HG03139 (cell line): Measurements from ENCODE around the gene NPHS2.

Experiments used
- ATAC-seq: cut with Tn5 transposase; IDR thresholded peaks from one replicate; pipeline ENCODE4 v1.9.1; 2021; ENCODE audit not compliant: unreplicated experiment

The NPHS2 gene

DNA sequence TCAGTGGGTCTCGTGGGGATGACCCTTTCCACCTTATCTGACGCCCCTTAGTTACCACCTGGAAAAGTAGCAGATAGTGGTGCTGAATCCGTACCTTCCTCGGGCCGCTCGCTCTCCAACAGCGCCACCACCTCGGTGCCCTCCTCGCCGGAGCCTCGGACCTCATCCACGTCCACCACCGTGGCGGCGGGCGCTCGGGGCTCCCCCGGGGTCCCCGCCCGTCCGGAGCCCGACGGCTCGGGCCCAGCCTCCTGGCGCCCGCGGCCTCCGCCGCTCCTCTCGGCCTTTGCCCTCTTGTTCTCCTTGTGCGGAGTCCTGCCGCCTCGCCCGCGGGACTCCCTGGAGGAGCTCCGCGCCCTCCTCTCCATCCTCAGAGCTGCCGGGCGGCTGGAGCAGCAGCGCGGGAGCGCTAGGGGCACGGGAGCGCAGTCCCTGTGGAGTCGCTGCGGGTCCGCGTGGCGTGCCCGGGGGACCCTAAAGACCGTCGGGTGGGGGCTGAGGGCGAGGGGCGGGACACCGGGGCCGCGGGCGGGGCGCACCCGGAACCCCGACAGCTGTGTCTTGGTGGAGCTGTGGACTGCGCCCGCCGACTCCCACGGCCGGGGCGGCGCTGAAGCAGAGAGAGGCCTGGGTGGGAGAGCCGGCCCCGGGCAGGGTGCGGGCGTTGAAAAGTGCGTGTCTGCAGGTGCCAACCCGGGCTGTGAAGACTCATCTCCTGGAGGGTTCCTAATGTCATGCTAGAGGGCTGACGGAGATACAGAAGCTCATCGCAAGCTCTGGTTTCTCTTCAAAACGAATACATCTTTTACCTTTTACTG, at the start of gene NPHS2:
Gene NPHS2 (minus strand): TSS at position 452 of the 818 bp plus-strand sequence. CDS start 84 bp downstream, at position 368.
- ATAC-seq = no peak

DNA sequence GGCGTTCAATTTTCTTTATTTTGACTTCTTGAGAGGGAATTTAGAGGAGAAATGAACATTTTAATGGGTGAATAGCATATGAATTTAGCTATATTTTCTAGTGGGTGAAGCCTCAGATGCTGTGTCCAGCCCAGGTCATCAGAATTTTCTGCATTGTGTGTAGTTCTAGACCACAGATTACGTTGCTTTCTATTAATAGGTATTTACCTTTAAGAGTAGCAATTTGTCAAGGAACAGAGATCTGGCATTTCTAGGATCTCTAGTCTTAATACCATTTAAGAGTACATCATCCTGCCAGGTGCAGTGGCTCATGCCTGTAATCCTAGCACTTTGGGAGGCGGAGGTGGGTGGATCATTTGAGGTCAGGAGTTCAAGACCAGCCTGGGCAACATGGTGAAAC, 36.6 kb upstream of the NPHS2 start:
- ATAC-seq = no peak

DNA sequence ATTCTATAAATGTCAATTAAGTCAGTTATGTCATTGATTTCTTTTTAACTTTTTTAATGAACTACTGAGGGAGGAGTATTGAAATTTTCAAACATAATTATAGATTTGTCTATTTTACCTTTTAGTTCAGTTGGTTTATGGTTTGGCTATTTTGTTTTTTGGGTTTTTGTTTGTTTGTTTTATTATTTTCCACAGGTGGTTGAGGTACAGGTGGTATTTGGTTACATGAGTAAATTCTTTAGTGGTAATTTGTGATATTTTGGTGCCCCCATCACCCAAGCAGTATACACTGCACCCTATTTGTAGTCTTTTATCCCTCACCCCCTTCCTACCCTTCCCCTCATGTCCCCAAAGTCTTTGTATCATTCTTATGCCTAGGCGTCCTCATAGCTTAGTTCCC, 25.3 kb upstream of the NPHS2 start:
- ATAC-seq = no peak

DNA sequence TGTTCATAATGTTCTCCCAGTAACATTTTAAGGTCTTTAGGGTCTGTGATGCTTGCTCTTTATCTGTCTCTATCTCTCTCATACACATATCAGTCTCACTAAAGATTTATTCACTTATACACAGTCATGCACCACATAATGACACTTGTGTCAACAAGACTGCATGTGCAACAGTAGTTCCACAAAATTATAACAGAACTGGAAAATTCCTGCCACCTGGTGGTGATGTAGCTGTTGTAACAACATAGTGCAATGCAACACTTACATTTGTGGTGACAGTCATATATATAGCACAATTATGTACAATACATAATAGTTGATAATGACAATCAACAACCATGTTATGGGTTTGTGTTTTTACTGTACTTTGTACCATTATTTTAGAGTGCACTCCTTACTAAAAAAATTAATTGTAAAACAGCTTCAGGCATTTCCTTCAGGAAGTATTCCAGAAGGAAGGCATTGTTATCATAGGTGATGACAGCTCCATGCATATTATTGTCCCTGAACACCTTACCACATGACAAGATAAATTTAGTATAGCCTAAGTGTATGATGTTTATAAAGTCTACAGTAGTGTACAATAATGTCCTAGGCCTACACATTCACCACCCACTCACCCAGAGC, 24.0 kb upstream of the NPHS2 start:
- ATAC-seq = no peak

DNA sequence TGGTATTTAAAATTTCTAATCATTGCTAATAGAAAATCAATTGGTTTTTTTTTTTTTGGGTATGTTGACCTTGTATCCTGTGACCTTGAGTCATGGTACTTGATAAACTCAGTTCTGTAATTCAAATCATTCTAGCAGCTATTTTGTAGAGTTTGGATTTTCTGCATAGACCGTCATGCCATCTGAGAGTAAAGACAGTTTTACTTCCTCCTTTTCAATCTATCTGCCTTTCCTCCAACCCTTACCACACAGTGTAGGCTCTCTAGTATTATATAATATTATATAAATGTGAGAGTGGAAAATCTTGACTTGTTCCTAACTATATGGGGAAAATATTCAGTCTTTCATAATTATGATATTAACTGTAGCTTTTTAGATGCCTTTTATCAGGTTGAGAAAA, 22.9 kb upstream of the NPHS2 start:
- no peak for ATAC-seq

DNA sequence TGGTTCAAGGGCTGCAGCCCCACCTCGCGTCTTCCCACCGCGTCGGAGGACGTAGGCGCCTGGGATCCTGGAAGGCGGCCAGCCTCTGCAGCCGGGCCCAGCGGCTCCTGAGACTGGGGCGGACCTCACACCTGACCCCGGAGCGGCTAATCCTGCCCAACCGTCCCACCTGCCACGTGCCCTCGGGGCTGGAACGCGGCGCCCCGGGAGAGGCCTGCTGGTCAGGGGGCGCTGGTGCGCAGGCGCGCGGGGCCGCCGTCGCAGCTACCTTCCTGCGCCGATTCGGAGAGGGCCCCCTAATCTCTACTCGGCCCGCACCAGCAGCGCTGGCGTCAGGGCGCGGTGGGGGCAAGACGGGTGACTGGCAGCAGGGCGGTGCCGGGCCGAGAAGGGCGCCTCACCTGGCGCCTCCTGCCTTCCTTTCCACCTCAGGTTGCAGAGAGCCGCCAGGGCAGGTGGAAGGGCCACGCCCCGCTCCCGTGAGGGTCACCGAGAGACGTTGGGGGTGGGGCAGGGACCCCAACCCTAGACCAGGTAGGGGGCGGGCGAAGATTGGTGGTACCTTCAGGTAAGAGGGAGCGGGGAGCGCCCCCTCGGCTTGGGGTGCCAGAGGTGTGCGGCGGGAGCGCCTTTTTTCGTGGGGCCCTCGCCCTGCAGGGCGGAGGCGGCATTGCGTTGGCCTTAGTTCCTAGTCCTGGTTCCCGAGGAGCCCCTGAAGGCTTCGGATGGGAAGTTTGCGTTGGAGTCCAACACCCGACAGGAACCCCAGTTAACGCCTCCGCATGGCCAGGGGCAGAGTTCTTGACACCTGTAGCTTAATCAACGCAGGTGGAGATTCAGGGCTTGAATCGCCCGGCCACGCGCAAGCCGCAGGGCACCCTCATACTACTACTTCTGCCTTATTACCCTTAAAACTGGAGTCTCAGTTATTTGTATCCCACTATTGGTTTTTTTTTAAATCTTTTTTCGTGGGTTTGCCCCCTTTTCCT, 16.1 kb upstream of the NPHS2 start, which contains the start of gene TDRD5:
Gene TDRD5 (plus strand): TSS at position 241 of the 989 bp plus-strand sequence. CDS start 784 bp downstream, outside the sequence.
- ATAC-seq = no peak

DNA sequence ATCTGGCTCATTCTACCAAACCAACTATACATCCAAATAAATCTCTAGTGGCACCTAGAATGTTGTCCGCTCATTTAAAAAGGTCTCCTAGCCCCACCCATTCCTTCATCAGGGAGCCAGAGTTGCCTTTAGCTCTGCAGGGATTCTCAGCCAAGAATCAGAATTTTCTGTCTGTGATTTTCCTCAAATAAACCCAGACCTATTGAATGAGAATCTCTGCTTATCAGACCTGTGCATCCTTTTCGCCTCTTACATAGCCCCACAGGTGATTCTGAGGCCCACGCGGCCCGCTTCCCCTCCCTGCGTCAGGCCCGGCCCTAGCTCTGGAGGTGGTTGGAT, 15.5 kb upstream of the NPHS2 start:
- ATAC-seq = no peak

DNA sequence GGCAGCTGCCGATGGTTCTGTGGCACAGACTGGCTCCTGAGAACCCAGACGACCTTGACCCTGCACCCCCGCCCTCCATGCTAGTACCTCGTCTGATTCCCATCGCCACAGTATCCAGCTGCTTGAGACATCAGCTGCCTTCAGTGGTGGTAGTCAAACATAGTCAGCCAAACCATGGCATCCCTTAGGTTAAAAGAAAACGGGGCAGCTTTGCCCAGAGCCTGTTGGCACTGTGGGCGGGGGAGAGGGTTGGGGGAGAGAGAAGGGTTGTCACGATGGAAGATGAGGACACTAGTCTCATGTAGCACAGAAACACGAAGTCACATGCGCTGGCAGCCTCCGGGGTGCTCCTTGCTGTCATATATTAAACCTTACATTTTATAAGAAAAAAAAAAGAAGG, 14.9 kb upstream of the NPHS2 start:
- no peak for ATAC-seq

DNA sequence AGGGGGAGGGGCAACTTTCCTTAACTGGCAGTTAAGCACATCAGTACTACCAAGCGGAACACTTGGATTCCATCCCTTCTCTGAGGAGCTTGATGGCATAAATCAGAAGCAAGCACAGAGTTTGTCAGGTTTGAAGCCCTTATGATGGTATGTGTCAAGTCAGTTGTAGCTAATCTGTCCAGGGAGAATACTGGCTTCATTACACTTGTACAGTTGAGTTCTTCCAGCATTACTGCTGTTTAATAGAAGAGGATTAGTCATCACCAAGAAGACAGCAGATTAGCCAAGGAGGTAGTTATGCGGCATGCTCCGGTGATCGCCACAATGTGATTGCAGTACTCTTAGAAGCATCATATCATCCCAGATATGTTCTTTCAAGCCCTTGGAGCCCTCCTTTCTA, 13.8 kb upstream of the NPHS2 start:
- ATAC-seq = no peak

DNA sequence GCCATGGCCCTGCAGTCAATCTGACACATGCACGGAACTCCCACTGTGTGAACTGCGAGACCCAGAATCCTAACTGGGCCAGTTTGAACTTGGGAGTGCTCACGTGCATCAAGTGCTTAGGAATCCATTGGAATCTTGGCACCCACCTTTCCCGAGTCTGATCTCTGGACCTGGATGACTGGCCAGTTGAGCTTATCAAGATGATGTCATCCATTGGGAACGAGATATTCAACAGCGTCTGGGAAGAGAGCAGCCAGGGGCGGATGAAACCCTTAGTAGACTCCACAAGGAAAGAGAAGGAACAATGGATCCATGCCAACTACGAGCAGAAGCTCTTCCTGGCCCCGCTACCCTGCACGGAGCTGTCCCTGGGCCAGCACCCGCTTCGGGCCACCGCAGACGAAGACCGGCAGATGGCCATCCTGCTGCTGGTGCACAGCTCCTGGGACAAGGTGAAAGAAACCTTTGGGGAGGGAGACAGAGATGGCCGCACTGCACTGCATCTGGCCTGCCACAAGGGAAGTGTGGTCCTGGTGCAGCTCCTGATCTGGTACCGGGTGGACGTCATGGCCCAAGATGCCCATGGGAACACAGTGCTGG, 12.8 kb upstream of the NPHS2 start:
- no peak for ATAC-seq

DNA sequence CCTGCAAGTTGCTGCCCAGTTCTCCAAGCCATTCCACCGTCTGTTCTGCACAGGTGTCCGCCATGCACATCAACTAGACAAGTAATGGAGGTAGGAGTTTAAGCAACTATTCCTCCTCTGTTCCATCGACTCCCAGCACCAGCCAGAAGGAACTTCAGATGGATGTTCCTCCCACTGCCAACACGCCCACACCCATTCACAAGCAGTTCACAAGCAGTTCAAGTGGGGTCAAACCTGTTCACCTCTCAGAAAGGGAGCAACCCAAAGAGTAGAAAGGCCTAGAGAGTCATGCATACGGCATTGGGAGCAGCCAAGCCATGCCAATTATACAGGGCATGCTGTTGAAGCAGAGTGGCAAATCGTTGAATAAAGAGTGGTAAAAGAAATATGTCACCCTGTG, 11.6 kb upstream of the NPHS2 start:
- no peak for ATAC-seq

DNA sequence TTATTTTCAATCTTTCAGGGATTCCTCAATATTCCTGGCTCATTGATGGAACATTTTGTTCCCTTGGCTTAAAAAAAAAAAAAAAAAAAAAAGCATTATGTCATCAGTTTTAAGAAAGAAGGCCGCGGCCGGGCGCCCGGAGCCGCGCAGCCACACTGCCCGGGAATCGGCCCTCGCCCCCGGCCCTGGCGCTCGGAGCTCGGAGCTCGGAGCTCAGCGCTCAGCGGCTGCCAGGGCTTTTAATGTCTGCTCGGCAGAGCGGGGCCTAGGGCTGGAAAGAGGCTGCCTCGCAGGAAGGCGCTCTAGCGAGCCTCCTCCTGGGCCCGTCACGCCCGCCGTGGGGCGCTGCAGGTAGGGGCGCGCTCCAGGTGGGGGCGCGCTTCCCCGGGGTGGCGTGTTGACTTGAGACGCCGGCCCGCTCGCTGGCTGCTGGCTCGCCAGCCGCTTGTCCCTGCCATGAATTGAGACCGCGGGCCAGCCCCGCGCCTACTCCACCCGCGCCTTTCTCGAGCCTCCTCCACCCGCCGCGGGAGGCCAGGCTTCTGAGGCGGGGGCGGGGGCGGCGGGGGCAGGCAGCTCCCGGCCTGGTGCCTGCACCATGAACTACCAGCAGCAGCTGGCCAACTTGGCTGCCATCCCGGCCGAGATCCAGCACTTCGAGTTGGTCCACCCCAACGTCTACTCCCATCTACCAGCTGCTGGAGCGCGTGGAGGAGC, 10.5 kb upstream of the NPHS2 start:
- no peak for ATAC-seq

DNA sequence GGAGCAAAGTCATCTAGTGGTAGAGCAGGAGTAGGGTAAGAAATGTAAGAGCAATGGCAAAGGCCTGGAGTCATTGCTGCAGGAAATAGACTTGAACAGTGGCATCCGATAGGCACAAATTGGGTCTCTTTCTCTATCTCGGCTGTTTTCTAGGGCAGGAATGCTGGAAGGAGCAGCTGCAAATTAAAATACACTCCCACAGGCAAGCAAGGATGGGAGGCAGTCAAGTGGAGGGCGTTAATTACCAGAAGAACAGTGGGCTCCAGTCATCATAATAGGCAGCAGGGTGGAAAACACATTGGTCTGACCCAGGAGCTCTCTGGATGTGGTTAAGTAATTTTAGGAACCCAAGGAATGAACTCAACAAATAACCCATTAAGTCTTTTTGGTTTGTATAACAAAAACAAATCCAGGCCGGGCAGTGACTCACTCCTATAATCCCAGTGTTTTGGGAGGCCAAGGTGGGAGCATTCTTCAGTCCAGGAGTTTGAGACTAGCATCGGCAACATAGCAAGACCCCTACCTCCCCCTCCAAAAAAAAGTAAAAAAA, 8.1 kb upstream of the NPHS2 start:
- ATAC-seq = no peak

DNA sequence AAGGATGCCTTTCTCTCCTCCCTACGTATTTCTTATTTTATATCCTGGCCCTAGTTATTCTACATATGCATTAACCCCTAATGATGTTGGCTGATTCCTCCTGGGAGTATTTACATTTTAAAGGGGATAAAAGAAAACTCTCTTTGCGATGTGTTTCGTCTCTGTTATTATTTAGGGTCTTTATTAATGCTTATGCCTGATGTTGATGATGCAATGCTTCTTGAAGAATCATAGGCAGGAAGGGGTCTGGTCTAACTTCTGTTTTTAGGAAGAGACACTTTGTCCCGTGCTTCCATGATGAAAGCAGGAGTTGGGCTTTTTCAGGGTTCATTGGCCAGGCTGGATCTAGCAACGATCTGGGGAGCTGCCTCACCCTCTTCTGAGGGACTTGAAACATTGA, 761 bp upstream of the NPHS2 start:
- no peak for ATAC-seq

DNA sequence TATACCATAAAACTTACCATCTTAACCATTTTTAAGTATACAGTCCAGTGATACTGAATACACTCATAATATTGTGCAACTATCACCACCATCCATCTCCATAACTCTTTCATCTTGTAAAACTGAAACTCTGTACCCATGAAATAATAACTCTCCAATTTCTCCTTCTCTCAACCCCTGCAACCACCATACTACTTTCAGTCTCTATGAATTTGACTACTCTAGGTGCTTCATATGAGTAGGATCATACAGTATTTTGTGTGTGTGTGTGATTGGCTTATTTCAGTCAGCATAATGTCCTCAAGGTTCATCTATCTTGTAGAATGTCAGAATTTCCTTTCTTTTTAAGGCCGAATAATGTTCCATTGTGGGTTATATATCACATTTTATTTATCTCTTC, 17.7 kb downstream of the NPHS2 start:
- ATAC-seq = no peak

DNA sequence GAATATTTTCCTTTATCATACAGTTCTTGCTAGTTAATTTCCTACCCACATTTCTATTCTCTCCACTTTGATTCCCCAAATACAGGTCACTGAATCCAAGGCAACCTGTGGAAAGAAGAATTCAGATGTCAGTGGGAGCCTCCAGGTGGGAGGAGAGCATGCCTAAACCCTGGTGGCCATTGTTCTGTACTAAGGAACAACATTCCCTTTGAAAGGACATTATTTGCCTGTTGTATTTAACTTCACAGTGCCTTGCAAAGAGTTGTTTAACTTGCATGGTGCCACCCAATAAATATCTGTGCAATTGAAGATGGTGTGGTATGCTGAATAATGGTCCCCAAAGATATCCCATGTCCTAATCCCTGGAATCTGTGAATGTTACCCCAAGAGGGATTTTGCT, 21.3 kb downstream of the NPHS2 start:
- ATAC-seq = no peak

DNA sequence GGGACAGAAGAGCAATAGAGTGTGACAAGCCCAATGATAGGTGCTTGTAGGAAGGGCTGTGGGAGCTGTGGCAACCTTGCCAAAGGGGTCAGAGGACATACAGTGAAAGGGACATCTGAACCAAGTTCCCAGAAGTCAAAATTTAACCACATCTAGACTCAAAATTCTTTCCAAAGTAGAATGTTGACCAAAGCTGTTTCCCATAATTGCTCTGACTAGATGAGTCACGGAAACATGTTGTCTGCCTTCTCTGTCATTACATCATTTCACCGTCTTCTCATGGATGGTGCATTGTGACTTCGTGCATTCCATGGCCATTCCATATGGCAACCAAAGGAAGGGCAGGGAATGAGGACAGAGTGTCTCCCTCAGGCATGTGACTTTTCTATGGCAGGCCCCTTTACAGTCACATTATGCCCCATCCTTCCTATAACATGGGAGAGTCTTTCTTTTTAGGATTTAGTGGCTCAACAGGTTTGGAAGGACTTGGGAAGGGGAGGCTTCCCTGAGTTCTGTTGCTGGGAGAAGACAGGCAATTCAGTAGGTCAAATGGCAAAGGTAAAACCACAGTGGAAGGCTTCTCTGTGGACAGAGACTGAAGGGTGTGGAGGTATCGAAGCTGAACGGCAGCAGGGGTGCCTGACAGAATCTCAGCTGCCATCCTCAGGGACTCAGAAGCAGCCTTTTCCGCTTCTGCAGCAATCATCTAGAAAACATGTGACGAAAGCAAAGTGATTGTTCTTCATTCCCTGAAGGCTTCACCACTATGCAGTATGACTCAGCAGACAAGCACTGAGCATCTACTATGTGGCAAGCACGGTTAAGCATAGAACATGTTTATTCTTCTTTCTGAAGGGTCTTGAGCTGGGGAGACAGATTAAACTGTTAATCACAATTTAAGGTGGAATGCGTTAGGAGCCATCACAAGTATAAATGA, 24.7 kb downstream of the NPHS2 start:
- no peak for ATAC-seq

DNA sequence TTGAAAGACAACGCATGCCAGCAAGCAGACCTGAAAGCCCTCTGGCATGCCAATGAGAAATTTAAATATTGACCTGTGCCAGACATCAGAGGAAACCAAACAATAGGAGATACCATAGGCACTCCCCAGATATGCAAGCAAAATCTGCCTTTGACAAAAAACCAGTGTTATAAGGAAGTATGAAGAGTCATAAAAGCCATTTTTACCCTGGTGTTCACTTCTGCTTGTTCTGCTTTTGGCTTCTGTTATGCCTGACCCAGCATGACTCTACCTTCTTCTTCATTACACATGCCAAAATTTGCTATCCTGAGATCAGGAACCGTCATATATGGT, 26.4 kb downstream of the NPHS2 start:
- ATAC-seq = no peak

DNA sequence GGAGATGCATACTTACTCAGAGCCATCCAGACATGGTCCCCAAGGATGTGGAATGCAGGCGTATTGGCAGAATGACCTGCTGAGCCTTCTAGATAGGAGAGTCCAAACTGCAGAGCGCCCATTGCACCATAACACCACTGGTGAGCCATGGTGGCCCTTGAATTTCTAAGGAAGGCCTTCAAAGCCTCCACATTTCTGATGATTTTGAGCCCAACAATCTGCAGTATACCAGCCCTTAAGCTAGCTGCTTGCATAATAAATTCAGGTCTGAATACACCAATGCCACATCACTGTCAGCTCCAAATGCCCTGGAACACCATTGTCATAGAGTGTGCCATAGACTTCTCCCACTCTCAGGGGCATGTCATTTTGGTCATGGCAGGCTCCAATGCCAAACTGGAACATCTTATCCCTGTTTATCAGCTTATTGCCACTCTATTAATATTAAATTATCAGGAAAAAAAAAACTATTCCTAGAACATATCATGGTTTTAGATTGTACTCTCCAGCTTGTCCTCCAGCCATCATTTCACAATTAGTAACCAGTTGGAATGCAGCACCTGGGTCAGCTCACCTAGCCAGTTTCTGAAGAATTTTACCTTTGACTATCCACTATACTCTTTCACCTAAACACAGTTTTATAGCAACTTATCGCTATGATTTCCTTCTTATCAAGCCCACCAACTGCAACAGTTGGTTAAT, 26.9 kb downstream of the NPHS2 start:
- no peak for ATAC-seq
